AG09319 (cell line): ENCODE results near the gene DVL1.
A peak's percentile ranks its signal among the peaks of the same experiment; 100 is the strongest.

Experiments
- DNase-seq: peaks from one replicate; pipeline ENCODE4 v3.0.0-alpha.2; 2010; ENCODE audit warnings: low read depth; ENCODE audit errors: extremely low read depth
- CTCF ChIP-seq: IDR thresholded peaks from 2 replicates; pipeline ENCODE4 v1.5.1; 2011; ENCODE audit warnings: low read depth, mild to moderate bottlenecking, inconsistent platforms, low read length, moderate library complexity

Gene DVL1

GRCh38 chr1:1290238-1290731, 58.9 kb downstream of the DVL1 start:
- TF ChIP-seq CTCF = peak; percentile 73
- DNase-seq = no peak

GRCh38 chr1:1287288-1288110, 61.7 kb downstream of the DVL1 start:
- TF ChIP-seq CTCF = no peak
- DNase-seq = no peak

GRCh38 chr1:1286313-1287261, 62.6 kb downstream of the DVL1 start:
- no peak for DNase-seq
- no peak for TF ChIP-seq CTCF

- DNase-seq = no peak
- TF ChIP-seq CTCF = no peak
Measured at GRCh38 chr1:1285611-1286311, 63.5 kb downstream of the DVL1 start.
